ENCODE results near the gene TRMT2A.
A peak's percentile ranks its signal among the peaks of the same experiment; 100 is the strongest.

Gene TRMT2A

GRCh38 chr22:20154602-20155187, 37.7 kb upstream of the TRMT2A start:
- Histone ChIP-seq H3K27ac (peak overlapping the region in 1 of 2 donors; percentile 35), H3K4me3 (no peak overlapping the region)
- TF ChIP-seq, protein P1, sequence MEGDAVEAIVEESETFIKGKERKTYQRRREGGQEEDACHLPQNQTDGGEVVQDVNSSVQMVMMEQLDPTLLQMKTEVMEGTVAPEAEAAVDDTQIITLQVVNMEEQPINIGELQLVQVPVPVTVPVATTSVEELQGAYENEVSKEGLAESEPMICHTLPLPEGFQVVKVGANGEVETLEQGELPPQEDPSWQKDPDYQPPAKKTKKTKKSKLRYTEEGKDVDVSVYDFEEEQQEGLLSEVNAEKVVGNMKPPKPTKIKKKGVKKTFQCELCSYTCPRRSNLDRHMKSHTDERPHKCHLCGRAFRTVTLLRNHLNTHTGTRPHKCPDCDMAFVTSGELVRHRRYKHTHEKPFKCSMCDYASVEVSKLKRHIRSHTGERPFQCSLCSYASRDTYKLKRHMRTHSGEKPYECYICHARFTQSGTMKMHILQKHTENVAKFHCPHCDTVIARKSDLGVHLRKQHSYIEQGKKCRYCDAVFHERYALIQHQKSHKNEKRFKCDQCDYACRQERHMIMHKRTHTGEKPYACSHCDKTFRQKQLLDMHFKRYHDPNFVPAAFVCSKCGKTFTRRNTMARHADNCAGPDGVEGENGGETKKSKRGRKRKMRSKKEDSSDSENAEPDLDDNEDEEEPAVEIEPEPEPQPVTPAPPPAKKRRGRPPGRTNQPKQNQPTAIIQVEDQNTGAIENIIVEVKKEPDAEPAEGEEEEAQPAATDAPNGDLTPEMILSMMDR (IDR thresholded peaks at IDR 0.05): no peak

GRCh38 chr22:20153945-20154344, 36.9 kb upstream of the TRMT2A start:
- H3K4me3 ChIP-seq: no peak overlapping the region
- TF ChIP-seq, protein P1 (IDR thresholded peaks at IDR 0.05): no peak
- DNase-seq (ENCODE audit: low spot score): no peak
- no peak overlapping the region for H3K27ac ChIP-seq

More at GRCh38 chr22:20154602-20155187, 37.7 kb upstream of the TRMT2A start:
- no peak for DNase-seq (ENCODE audit: low spot score)

GRCh38 chr22:20152464-20152890, 35.5 kb upstream of the TRMT2A start:
- H3K4me3 ChIP-seq: no peak overlapping the region
- no peak overlapping the region for H3K27ac ChIP-seq
- DNase-seq (ENCODE audit: low spot score): no peak
- TF ChIP-seq, protein P1 (IDR thresholded peaks at IDR 0.05): no peak

DNA sequence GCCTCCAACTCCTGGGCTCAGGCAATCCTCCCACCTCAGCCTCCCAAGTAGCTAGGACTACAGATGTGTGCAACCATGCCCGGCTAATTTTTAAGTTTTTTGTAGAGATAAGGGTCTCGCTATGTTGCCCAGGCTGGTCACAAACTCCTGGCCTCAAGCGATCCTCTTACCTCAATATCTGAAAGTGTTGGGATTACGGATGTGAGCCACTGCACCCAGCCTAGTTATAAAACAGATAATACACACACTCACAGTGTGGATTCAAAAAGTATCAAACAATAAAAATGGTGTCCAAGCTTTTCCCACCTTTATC, 34.2 kb upstream of the TRMT2A start:
- no peak overlapping the region for H3K27ac ChIP-seq
- no peak for DNase-seq (ENCODE audit: low spot score)
- H3K4me3 ChIP-seq: no peak overlapping the region
- TF ChIP-seq, protein P1 (IDR thresholded peaks at IDR 0.05): no peak

- no peak within 1 kb of the TSS for H3K27ac ChIP-seq
- DNase-seq (ENCODE audit: low spot score): no peak
- TF ChIP-seq, protein P1 (IDR thresholded peaks at IDR 0.05): no peak
- no peak within 1 kb of the TSS for H3K4me3 ChIP-seq
Measured at GRCh38 chr22:20150381-20151275, 33.6 kb upstream of the TRMT2A start, which contains the start of gene CCDC188. CCDC188 (minus strand) TSS chr22:20151055; CDS start chr22:20150986, 69 bp downstream.

GRCh38 chr22:20149257-20150250, 32.5 kb upstream of the TRMT2A start:
- H3K27ac ChIP-seq: no peak overlapping the region
- no peak overlapping the region for H3K4me3 ChIP-seq
- TF ChIP-seq, protein P1 (IDR thresholded peaks at IDR 0.05): no peak
- no peak for DNase-seq (ENCODE audit: low spot score)

Data from coronary artery (tissue), 2 donors.